CD4-positive, alpha-beta T cell treated with Interferon alpha-2 for 1 hour (primary cell): Measurements from ENCODE around the gene SPI1.

Experiments used
- DNase-seq, 2 donors: peaks; one replicate each; pipeline ENCODE4 v3.0.0-alpha.2; 2020 to 2022

SPI1 gene

GRCh38 chr11:47387944-47388696 lies 9.8 kb upstream of the SPI1 start:
- no peak for DNase-seq

- DNase-seq = no peak
Measured at GRCh38 chr11:47384498-47384897, 6.2 kb upstream of the SPI1 start.

GRCh38 chr11:47383071-47383470 lies 4.7 kb upstream of the SPI1 start:
- no peak for DNase-seq

GRCh38 chr11:47380078-47380477 lies 1.7 kb upstream of the SPI1 start:
- DNase-seq = no peak

GRCh38 chr11:47379317-47379716 lies 970 bp upstream of the SPI1 start:
- DNase-seq = no peak

- no peak for DNase-seq
Measured at GRCh38 chr11:47378836-47379170, 456 bp upstream of the SPI1 start.

- no peak for DNase-seq
Measured at GRCh38 chr11:47377571-47378009, 757 bp downstream of the SPI1 start.

GRCh38 chr11:47376525-47377371 lies 1.6 kb downstream of the SPI1 start:
- DNase-seq = no peak

- no peak for DNase-seq
Measured at GRCh38 chr11:47376107-47376524, 2.2 kb downstream of the SPI1 start.

GRCh38 chr11:47375546-47376085 lies 2.7 kb downstream of the SPI1 start:
- no peak for DNase-seq

- no peak for DNase-seq
Measured at GRCh38 chr11:47375020-47375419, 3.3 kb downstream of the SPI1 start.

- no peak for DNase-seq
Measured at GRCh38 chr11:47374720-47375019, 3.7 kb downstream of the SPI1 start.

- DNase-seq = peak; percentile 79 to 86
Measured at GRCh38 chr11:47373876-47374719, 4.2 kb downstream of the SPI1 start.

- no peak for DNase-seq
Measured at GRCh38 chr11:47372422-47372821, 5.9 kb downstream of the SPI1 start.

GRCh38 chr11:47369676-47370075 lies 8.7 kb downstream of the SPI1 start:
- DNase-seq = no peak

- no peak for DNase-seq
Measured at GRCh38 chr11:47366020-47366490, 12.3 kb downstream of the SPI1 start.

- DNase-seq = no peak
Measured at GRCh38 chr11:47361419-47361818, 16.9 kb downstream of the SPI1 start.

- DNase-seq = no peak
Measured at GRCh38 chr11:47360341-47360740, 18.0 kb downstream of the SPI1 start.

GRCh38 chr11:47359586-47359985 lies 18.8 kb downstream of the SPI1 start:
- peak in 1 of 2 donors; percentile 21 for DNase-seq

- no peak for DNase-seq
Measured at GRCh38 chr11:47359162-47359561, 19.2 kb downstream of the SPI1 start.

GRCh38 chr11:47358731-47359051 lies 19.7 kb downstream of the SPI1 start:
- DNase-seq = no peak

GRCh38 chr11:47357985-47358730 lies 20.2 kb downstream of the SPI1 start:
- DNase-seq = no peak

- no peak for DNase-seq
Measured at GRCh38 chr11:47356998-47357329, 21.4 kb downstream of the SPI1 start.
